Suprapubic skin (tissue), 4 donors: ENCODE results near the gene PCNX1. TPM values are rescaled to one million over a fixed set of nuclear protein-coding genes. Genes with fewer than 3 reads are reported as not detected.

Experiments used
- DNase-seq, 2 donors: peaks; one replicate each; pipeline ENCODE4 v3.0.0-alpha.2; 2019; ENCODE audit warnings: low spot score in 2 of 2
- H3K27ac ChIP-seq: fragments of 200-600 bp; sonication (generic); one replicate; pipeline ENCODE4 v1.5.1; 2019
- H3K27me3 ChIP-seq: fragments of 200-600 bp; sonication (generic); one replicate; pipeline ENCODE4 v1.5.1; 2019
- H3K36me3 ChIP-seq: fragments of 200-600 bp; sonication (generic); one replicate; pipeline ENCODE4 v1.5.1; 2019
- H3K4me1 ChIP-seq: fragments of 200-600 bp; sonication (generic); one replicate; pipeline ENCODE4 v1.5.1; 2019
- H3K4me3 ChIP-seq: fragments of 200-600 bp; sonication (generic); one replicate; pipeline ENCODE4 v1.5.1; 2019; ENCODE audit warnings: mild to moderate bottlenecking
- H3K9me3 ChIP-seq: fragments of 200-600 bp; sonication (generic); one replicate; pipeline ENCODE4 v1.5.1; 2019
- EP300 ChIP-seq: sonication (generic); formaldehyde crosslinking; IDR thresholded peaks from one replicate; pipeline ENCODE4 v1.6.1; 2017; ENCODE audit warnings: antibody characterized with exemption
- POLR2A ChIP-seq, 2 donors: fragments of 450-650 bp; IDR thresholded peaks; one replicate each; pipeline ENCODE4 v1.6.1; 2017; ENCODE audit warnings: antibody characterized with exemption in 2 of 2, mild to moderate bottlenecking in 2 of 2, moderate library complexity in 2 of 2
- POLR2AphosphoS5 ChIP-seq, 3 donors: sonication (generic); formaldehyde crosslinking; IDR thresholded peaks; one replicate each; pipeline ENCODE4 v1.6.1; 2017; ENCODE audit warnings: antibody characterized with exemption in 3 of 3
- WGBS: methylation state at CpG from one replicate; pipeline ENCODE4 v1.1.5; 2018; 5-methylcytosine and 5-hydroxymethylcytosine counted together
- total RNA-seq, 4 donors: library from RNA; depleted of rRNA; stranded (reverse); fragments of >200 nt; gene quantifications; one replicate each; pipeline ENCODE4 v1.1.0, GENCODE V29; 2016
- TF ChIP-seq, protein P1 (sequence below), 2 donors: fragments of 200-600 bp in 1 of 2; fragments of 450-650 bp in 1 of 2; sonication (generic) in 1 of 2; IDR thresholded peaks; one replicate each; pipeline ENCODE4 v1.5.1; 2016 to 2019; ENCODE audit warnings: antibody characterized with exemption in 2 of 2, mild to moderate bottlenecking in 1 of 2, moderate library complexity in 1 of 2

Gene PCNX1
- total RNA-seq, 4 donors from 2014 or later: 22.0 to 95.4 (median 29.7) TPM

DNA sequence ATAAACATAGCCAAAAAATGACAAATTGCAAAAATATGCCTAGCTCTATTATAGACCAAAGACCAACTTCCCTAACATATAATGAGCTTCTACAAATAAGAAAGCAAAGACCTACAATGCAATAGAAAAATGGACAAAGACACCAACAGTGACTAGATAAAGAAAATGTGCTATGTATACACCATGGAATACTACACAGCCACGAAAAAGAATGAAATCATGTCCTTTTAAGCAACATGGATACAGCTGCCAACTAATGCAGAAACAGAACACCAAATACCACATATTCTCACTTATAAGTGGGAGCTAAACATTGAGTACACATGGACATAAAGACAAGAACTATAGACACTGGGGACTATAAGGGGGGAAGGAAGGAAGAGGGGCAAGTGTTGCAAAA lies 10.9 kb upstream of the PCNX1 start:
- peaks cover 5% of the 10 kb centered on the region for H3K4me1 ChIP-seq
- WGBS: 93% methylated on average over 1 of the region's 1 CpG
- no peak overlapping the region for H3K27ac ChIP-seq
- TF ChIP-seq EP300 (no peak), POLR2A (IDR thresholded peaks at IDR 0.05) (no peak), POLR2AphosphoS5 (IDR thresholded peaks at IDR 0.05) (no peak)
- TF ChIP-seq, protein P1, sequence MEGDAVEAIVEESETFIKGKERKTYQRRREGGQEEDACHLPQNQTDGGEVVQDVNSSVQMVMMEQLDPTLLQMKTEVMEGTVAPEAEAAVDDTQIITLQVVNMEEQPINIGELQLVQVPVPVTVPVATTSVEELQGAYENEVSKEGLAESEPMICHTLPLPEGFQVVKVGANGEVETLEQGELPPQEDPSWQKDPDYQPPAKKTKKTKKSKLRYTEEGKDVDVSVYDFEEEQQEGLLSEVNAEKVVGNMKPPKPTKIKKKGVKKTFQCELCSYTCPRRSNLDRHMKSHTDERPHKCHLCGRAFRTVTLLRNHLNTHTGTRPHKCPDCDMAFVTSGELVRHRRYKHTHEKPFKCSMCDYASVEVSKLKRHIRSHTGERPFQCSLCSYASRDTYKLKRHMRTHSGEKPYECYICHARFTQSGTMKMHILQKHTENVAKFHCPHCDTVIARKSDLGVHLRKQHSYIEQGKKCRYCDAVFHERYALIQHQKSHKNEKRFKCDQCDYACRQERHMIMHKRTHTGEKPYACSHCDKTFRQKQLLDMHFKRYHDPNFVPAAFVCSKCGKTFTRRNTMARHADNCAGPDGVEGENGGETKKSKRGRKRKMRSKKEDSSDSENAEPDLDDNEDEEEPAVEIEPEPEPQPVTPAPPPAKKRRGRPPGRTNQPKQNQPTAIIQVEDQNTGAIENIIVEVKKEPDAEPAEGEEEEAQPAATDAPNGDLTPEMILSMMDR (IDR thresholded peaks at IDR 0.05): no peak
- H3K9me3 ChIP-seq: no peaks in the 10 kb centered on the region
- no peak overlapping the region for H3K4me3 ChIP-seq
- DNase-seq: no peak
- no peaks in the 10 kb centered on the region for H3K36me3 ChIP-seq
- no peaks in the 10 kb centered on the region for H3K27me3 ChIP-seq

DNA sequence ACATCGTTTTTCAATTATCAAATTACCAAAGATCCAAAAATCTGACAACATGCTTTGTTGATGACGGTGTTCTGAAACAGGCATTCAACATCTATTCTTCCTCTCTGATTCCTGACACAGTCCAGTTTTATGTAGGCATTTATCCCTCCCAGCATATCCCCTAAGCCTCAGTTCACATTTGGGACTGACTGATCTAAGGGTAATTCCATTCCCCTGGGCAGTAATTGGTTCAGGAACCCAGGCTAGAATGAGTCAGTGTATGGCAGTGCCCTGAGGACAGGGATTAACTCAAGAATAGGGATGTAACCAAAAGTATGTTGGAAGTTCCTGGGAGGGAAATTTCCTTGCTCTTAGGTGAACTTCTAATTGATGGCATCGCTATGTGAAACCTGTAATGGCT lies 10.3 kb upstream of the PCNX1 start:
- H3K4me1 ChIP-seq: peaks cover 5% of the 10 kb centered on the region
- TF ChIP-seq POLR2A (IDR thresholded peaks at IDR 0.05) (no peak), POLR2AphosphoS5 (IDR thresholded peaks at IDR 0.05) (no peak), EP300 (no peak)
- TF ChIP-seq, protein P1 (IDR thresholded peaks at IDR 0.05): no peak
- DNase-seq: no peak
- H3K36me3 ChIP-seq: no peaks in the 10 kb centered on the region
- H3K9me3 ChIP-seq: no peaks in the 10 kb centered on the region
- WGBS: 83% methylated on average over 3 of the region's 3 CpGs
- H3K4me3 ChIP-seq: no peak overlapping the region
- H3K27ac ChIP-seq: no peak overlapping the region
- H3K27me3 ChIP-seq: no peaks in the 10 kb centered on the region

DNA sequence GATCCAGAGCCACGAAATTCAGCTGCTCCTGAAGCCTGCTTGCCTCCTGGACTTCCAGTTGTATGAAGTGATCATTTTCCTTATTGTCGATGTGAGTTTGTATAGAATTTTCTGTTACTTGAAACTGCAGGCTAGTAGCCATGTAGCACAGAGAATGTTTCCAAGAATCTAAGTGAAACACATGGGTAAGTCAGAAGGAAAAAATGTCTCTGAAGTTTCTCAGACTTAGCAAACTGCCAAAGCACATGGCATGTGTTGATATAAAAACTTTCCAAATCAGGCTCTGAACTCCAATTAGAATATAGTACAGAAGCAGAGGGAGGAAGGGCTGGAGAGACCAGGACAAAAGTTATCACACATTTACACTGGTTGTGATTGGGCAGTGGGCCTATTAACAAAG lies 9.8 kb upstream of the PCNX1 start:
- H3K9me3 ChIP-seq: no peaks in the 10 kb centered on the region
- TF ChIP-seq POLR2AphosphoS5 (IDR thresholded peaks at IDR 0.05): no peak
- TF ChIP-seq, protein P1 (IDR thresholded peaks at IDR 0.05): no peak
- H3K36me3 ChIP-seq: no peaks in the 10 kb centered on the region
- no peak for DNase-seq
- H3K4me1 ChIP-seq: peaks cover 5% of the 10 kb centered on the region
- no peak overlapping the region for H3K4me3 ChIP-seq
- no peak overlapping the region for H3K27ac ChIP-seq
- H3K27me3 ChIP-seq: no peaks in the 10 kb centered on the region
- WGBS: 69% methylated on average over 2 of the region's 2 CpGs

DNA sequence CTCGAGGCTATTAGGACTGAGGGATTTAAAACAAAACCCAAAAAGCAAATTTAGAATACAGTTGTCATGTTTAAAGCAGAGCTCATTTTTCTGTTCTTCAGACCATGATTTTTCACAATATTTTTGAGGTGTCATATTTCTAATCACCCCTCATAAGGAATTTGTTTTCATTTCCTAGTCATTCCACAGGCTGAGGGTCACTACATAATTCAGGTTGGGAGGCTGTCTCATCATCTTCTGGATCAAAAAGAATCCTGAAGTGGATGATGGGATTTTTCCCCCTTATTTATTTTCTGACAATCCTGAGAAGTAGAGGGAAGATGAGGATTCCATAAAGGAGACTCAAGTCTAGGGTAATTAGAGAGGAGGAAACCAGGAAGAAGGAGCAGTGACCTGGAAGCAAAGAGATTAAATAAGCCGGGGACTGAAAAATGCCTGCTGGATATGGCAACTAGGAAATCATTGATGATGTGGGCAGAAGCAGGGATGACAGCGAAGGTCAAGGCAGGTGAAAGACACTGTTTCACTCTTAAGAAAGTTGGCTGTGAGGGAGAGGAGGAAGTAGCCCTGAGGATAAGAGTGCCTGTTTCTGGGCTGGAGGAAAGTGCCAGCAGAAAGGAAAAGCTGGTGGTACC lies 9.0 kb upstream of the PCNX1 start:
- Histone ChIP-seq H3K27ac (no peak overlapping the region), H3K27me3 (no peaks in the 10 kb centered on the region), H3K36me3 (no peaks in the 10 kb centered on the region), H3K4me1 (peaks cover 5% of the 10 kb centered on the region), H3K9me3 (no peaks in the 10 kb centered on the region), H3K4me3 (no peak overlapping the region)
- DNase-seq: no peak
- TF ChIP-seq EP300 (no peak), POLR2A (IDR thresholded peaks at IDR 0.05) (no peak), POLR2AphosphoS5 (IDR thresholded peaks at IDR 0.05) (no peak)
- TF ChIP-seq, protein P1 (IDR thresholded peaks at IDR 0.05): no peak
- 59% methylated on average over 3 of the region's 3 CpGs for WGBS

DNA sequence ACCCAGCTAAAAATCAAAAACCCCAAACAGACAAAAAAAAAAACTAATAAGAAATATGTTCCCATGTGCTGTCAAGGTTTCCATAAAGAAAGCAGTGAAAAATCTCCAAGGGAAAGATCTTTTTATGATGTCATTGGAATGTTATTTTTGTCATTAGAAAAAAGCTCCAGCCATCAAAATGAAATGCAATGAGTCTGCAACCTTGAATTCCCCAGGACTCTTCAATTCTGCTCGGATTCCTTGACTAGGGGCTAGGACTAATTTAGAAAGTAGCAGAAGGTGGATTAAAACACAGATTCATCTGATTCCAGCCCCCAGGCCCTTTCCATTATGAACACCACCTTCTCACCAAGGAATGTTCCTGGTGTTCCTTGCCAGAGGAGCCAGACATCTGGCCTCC lies 6.0 kb upstream of the PCNX1 start:
- Histone ChIP-seq H3K9me3 (no peaks in the 10 kb centered on the region), H3K4me3 (no peak overlapping the region), H3K36me3 (no peaks in the 10 kb centered on the region), H3K27ac (no peak overlapping the region), H3K27me3 (no peaks in the 10 kb centered on the region), H3K4me1 (peaks cover 16% of the 10 kb centered on the region)
- DNase-seq: no peak
- WGBS: 65% methylated on average over 1 of the region's 1 CpG
- TF ChIP-seq EP300 (no peak), POLR2AphosphoS5 (IDR thresholded peaks at IDR 0.05) (no peak), POLR2A (IDR thresholded peaks at IDR 0.05) (no peak)
- TF ChIP-seq, protein P1 (IDR thresholded peaks at IDR 0.05): no peak
